ENCODE measurements around the gene ARSB.
"Not testable (repeated sequence)": the region's sequence is repeated elsewhere in the genome, so short reads cannot be mapped to it uniquely, and the experiment has no call there.

ARSB gene

GRCh38 chr5:78895616-78896015, 89.5 kb downstream of the ARSB start:
- no peak for DNase-seq

- DNase-seq, result no peak
Observed at GRCh38 chr5:78893940-78894677, 91.0 kb downstream of the ARSB start.

- DNase-seq, result no peak
Observed at GRCh38 chr5:78890667-78891379, 94.3 kb downstream of the ARSB start.

GRCh38 chr5:78889369-78890140, 95.6 kb downstream of the ARSB start:
- DNase-seq, result no peak

GRCh38 chr5:78888580-78889368, 96.3 kb downstream of the ARSB start:
- DNase-seq, result no peak

GRCh38 chr5:78887384-78888118, 97.6 kb downstream of the ARSB start:
- no peak for DNase-seq

- DNase-seq, result no peak
Observed at GRCh38 chr5:78886341-78887230, 98.5 kb downstream of the ARSB start.

GRCh38 chr5:78881884-78882283, 103.2 kb downstream of the ARSB start:
- no peak for DNase-seq

- DNase-seq, result no peak
Observed at GRCh38 chr5:78879516-78879915, 105.6 kb downstream of the ARSB start.

- DNase-seq, result not testable (repeated sequence)
Observed at GRCh38 chr5:78866076-78866475, 119.0 kb downstream of the ARSB start.

GRCh38 chr5:78858364-78858763, 126.7 kb downstream of the ARSB start:
- no peak for DNase-seq

GRCh38 chr5:78855026-78855425, 130.1 kb downstream of the ARSB start:
- no peak for DNase-seq

- DNase-seq, result not testable (repeated sequence)
Observed at GRCh38 chr5:78851891-78852290, 133.2 kb downstream of the ARSB start.

- no peak for DNase-seq
Observed at GRCh38 chr5:78845470-78845869, 139.6 kb downstream of the ARSB start.

GRCh38 chr5:78843436-78843835, 141.7 kb downstream of the ARSB start:
- DNase-seq, result no peak

GRCh38 chr5:78841767-78842166, 143.3 kb downstream of the ARSB start:
- no peak for DNase-seq

GRCh38 chr5:78838753-78839152, 146.4 kb downstream of the ARSB start:
- DNase-seq, result no peak

- DNase-seq, result no peak
Observed at GRCh38 chr5:78837836-78838235, 147.3 kb downstream of the ARSB start.

- no peak for DNase-seq
Observed at GRCh38 chr5:78835176-78835575, 149.9 kb downstream of the ARSB start.

- no peak for DNase-seq
Observed at GRCh38 chr5:78833284-78833683, 151.8 kb downstream of the ARSB start.

GRCh38 chr5:78830528-78831046, 154.5 kb downstream of the ARSB start:
- DNase-seq, result no peak
